Natural killer cell (primary cell): ENCODE measurements around the gene FRMPD1. TPM values are rescaled to one million over a fixed set of nuclear protein-coding genes. Genes with fewer than 3 reads are reported as not detected.
"Not testable (repeated sequence)": the region's sequence is repeated elsewhere in the genome, so short reads cannot be mapped to it uniquely, and the experiment has no call there.

Source experiments
- ATAC-seq, 3 donors: fragments of 150-1000 bp in 2 of 3; fragments of 200-7000 bp in 1 of 3; cut with Tn5 transposase; 1 replicate in 1 of 3; 2 replicates in 2 of 3; pipeline ENCODE4 v1.10.0; 2021; ENCODE audit warnings: mild to moderate bottlenecking in 2 of 3, moderate library complexity in 2 of 3
- DNase-seq, 2 donors: peaks; one replicate each; pipeline versions ENCODE4 v3.0.0 to v3.0.0-alpha.2; 2013 to 2021; ENCODE audit warnings: mixed read lengths in 1 of 2
- H3K27ac ChIP-seq: one replicate; pipeline ENCODE4 v1.5.1; 2013; ENCODE audit warnings: mild to moderate bottlenecking, low read length
- H3K27me3 ChIP-seq: one replicate; pipeline ENCODE4 v1.6.1; 2013; ENCODE audit warnings: low read length; ENCODE audit not compliant: control insufficient read depth, insufficient read depth
- H3K36me3 ChIP-seq: one replicate; pipeline ENCODE4 v1.6.1; 2013; ENCODE audit warnings: low read length; ENCODE audit not compliant: control insufficient read depth, insufficient read depth
- H3K4me1 ChIP-seq: one replicate; pipeline ENCODE4 v1.6.1; 2013; ENCODE audit warnings: low read length; ENCODE audit not compliant: control insufficient read depth, insufficient read depth
- H3K4me3 ChIP-seq: one replicate; pipeline ENCODE4 v1.5.1; 2013; ENCODE audit warnings: low read length
- H3K9me3 ChIP-seq: one replicate; pipeline ENCODE4 v1.6.1; 2013; ENCODE audit warnings: low read length; ENCODE audit not compliant: control insufficient read depth, insufficient read depth
- H3K27ac Mint-ChIP-seq, 2 donors: one replicate each; pipeline ENCODE4 v1.8.0; 2022; ENCODE audit warnings: mild to moderate bottlenecking in 2 of 2, mixed read lengths in 2 of 2, moderate library complexity in 1 of 2
- H3K27me3 Mint-ChIP-seq, 2 donors: one replicate each; pipeline ENCODE4 v1.8.0; 2022; ENCODE audit warnings: low read depth in 2 of 2, mixed read lengths in 2 of 2
- H3K36me3 Mint-ChIP-seq: one replicate; pipeline ENCODE4 v1.8.0; 2022; ENCODE audit warnings: mixed read lengths
- H3K4me1 Mint-ChIP-seq, 2 donors: one replicate each; pipeline ENCODE4 v1.8.0; 2022; ENCODE audit warnings: mixed read lengths in 2 of 2
- H3K4me3 Mint-ChIP-seq: one replicate; pipeline ENCODE4 v1.8.0; 2022; ENCODE audit warnings: mild to moderate bottlenecking, moderate library complexity, mixed read lengths
- H3K9me3 Mint-ChIP-seq, 2 donors: one replicate each; pipeline ENCODE4 v1.8.0; 2022; ENCODE audit warnings: mixed read lengths in 2 of 2
- WGBS: methylation state at CpG from one replicate; pipeline ENCODE4 v1.1.7; 2013; ENCODE audit warnings: missing lambda C conversion rate; ENCODE audit not compliant: insufficient coverage; 5-methylcytosine and 5-hydroxymethylcytosine counted together
- intact Hi-C: fragments of 100-400 bp; cut with micrococcal nuclease; formaldehyde crosslinking; loops from one replicate; pipeline ENCODE4 v1.14.2; 2022
- total RNA-seq, 4 donors: library from RNA; stranded (reverse); fragments of 120-200 nt in 1 of 4; gene quantifications; one replicate each; pipeline versions ENCODE4 v1.2.3 to v1.2.4, GENCODE V29; 2013 to 2022
- TF ChIP-seq, protein P1 (sequence below): fragments of 200-600 bp; IDR thresholded peaks from one replicate; pipeline ENCODE4 v1.8.0; 2022; ENCODE audit warnings: antibody characterized with exemption

Gene FRMPD1
- total RNA-seq, 3 donors from 2014 or later (not counting 1 experiment from before 2014, with no cell fraction given) = not detected

GRCh38 chr9:37760416-37761161 lies 109.8 kb downstream of the FRMPD1 start:
- no peak for ATAC-seq
- intact Hi-C loops = no loop called here
- 95% methylated on average over 7 of the region's 7 CpGs for WGBS
- H3K4me1 ChIP-seq = no peaks in the 10 kb centered on the region
- TF ChIP-seq, protein P1, sequence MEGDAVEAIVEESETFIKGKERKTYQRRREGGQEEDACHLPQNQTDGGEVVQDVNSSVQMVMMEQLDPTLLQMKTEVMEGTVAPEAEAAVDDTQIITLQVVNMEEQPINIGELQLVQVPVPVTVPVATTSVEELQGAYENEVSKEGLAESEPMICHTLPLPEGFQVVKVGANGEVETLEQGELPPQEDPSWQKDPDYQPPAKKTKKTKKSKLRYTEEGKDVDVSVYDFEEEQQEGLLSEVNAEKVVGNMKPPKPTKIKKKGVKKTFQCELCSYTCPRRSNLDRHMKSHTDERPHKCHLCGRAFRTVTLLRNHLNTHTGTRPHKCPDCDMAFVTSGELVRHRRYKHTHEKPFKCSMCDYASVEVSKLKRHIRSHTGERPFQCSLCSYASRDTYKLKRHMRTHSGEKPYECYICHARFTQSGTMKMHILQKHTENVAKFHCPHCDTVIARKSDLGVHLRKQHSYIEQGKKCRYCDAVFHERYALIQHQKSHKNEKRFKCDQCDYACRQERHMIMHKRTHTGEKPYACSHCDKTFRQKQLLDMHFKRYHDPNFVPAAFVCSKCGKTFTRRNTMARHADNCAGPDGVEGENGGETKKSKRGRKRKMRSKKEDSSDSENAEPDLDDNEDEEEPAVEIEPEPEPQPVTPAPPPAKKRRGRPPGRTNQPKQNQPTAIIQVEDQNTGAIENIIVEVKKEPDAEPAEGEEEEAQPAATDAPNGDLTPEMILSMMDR = no peak
- Mint-ChIP-seq H3K36me3 (no peaks in the 10 kb centered on the region), H3K9me3 (no peaks in the 10 kb centered on the region), H3K27me3 (no peaks in the 10 kb centered on the region), H3K27ac (no peak overlapping the region), H3K4me1 (peaks cover 9 to 15% of the 10 kb centered on the region in 2 donors), H3K4me3 (no peak overlapping the region)
- H3K4me3 ChIP-seq = no peak overlapping the region
- DNase-seq = no peak
- H3K9me3 ChIP-seq = no peaks in the 10 kb centered on the region
- H3K36me3 ChIP-seq = peaks cover 3% of the 10 kb centered on the region
- H3K27me3 ChIP-seq = no peaks in the 10 kb centered on the region
- H3K27ac ChIP-seq = no peak overlapping the region

GRCh38 chr9:37761511-37761910 lies 110.8 kb downstream of the FRMPD1 start:
- H3K4me3 Mint-ChIP-seq = no peak overlapping the region
- no peak overlapping the region for H3K27ac Mint-ChIP-seq
- 91% methylated on average over 3 of the region's 3 CpGs for WGBS

DNA sequence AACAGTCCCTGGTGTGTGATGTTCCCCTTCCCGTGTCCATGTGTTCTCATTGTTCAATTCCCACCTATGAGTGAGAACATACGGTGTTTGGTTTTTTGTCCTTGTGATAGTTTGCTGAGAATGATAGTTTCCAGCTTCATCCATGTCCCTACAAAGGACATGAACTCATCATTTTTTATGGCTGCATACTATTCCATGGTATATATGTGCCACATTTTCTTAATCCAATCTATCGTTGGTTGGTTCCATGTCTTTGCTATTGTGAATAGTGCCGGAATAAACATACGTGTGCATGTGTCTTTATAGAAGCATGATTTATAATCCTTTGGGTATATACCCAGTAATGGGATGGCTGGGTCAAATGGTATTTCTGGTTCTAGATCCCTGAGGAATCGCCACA lies 114.5 kb downstream of the FRMPD1 start:
- H3K9me3 ChIP-seq, intact Hi-C loops, H3K4me1 Mint-ChIP-seq, H3K27me3 ChIP-seq, H3K36me3 Mint-ChIP-seq, H3K27me3 Mint-ChIP-seq, H3K27ac Mint-ChIP-seq, H3K4me3 ChIP-seq, H3K9me3 Mint-ChIP-seq, H3K4me1 ChIP-seq, DNase-seq, H3K4me3 Mint-ChIP-seq, H3K27ac ChIP-seq, ATAC-seq: not testable (repeated sequence)
- WGBS = 100% methylated on average over 3 of the region's 6 CpGs
- H3K36me3 ChIP-seq = peaks cover 16% of the 10 kb centered on the region

More at GRCh38 chr9:37761511-37761910, 110.8 kb downstream of the FRMPD1 start:
- Histone ChIP-seq H3K9me3 (no peaks in the 10 kb centered on the region), H3K27ac (no peak overlapping the region), H3K4me3 (no peak overlapping the region), H3K27me3 (no peaks in the 10 kb centered on the region), H3K4me1 (no peaks in the 10 kb centered on the region), H3K36me3 (peaks cover 3% of the 10 kb centered on the region)
- Mint-ChIP-seq H3K27me3 (no peaks in the 10 kb centered on the region), H3K9me3 (no peaks in the 10 kb centered on the region), H3K36me3 (no peaks in the 10 kb centered on the region), H3K4me1 (peaks cover 9 to 10% of the 10 kb centered on the region in 2 donors)
- DNase-seq (no peak), ATAC-seq (no peak)
- TF ChIP-seq, protein P1 = no peak
- intact Hi-C loops = no loop called here

GRCh38 chr9:37769306-37769705 lies 118.6 kb downstream of the FRMPD1 start:
- peak overlapping the region in 1 of 2 donors; percentile 15 for H3K27ac Mint-ChIP-seq
- 97% methylated on average over 5 of the region's 5 CpGs for WGBS
- intact Hi-C loops = no loop called here

More at GRCh38 chr9:37769306-37769705, 118.6 kb downstream of the FRMPD1 start:
- no peak for ATAC-seq
- Mint-ChIP-seq H3K4me3 (no peak overlapping the region), H3K27me3 (no peaks in the 10 kb centered on the region), H3K9me3 (no peaks in the 10 kb centered on the region), H3K4me1 (peaks cover 0 to 6% of the 10 kb centered on the region in 2 donors), H3K36me3 (no peaks in the 10 kb centered on the region)
- H3K4me1 ChIP-seq = no peaks in the 10 kb centered on the region
- H3K36me3 ChIP-seq = peaks cover 32% of the 10 kb centered on the region
- no peaks in the 10 kb centered on the region for H3K9me3 ChIP-seq
- no peak overlapping the region for H3K4me3 ChIP-seq
- no peak overlapping the region for H3K27ac ChIP-seq
- no peak for DNase-seq
- H3K27me3 ChIP-seq = no peaks in the 10 kb centered on the region
- TF ChIP-seq, protein P1 = no peak
